Fibroblast of skin of scalp (primary cell): Measurements from ENCODE around the gene PNPLA7.

ENCODE experiments used
- DNase-seq: peaks from one replicate; pipeline ENCODE4 v3.0.0-alpha.2; 2013

PNPLA7 gene

GRCh38 chr9:137447722-137448601 lies 102.2 kb downstream of the PNPLA7 start:
- DNase-seq: no peak

- peak; percentile 60 for DNase-seq
These were observed 103.2 kb downstream of the PNPLA7 start for GRCh38 chr9:137446851-137447471.

GRCh38 chr9:137445930-137446431 lies 104.2 kb downstream of the PNPLA7 start:
- DNase-seq: no peak

- DNase-seq: peak; percentile 77
These were observed 104.9 kb downstream of the PNPLA7 start for GRCh38 chr9:137445275-137445807.

GRCh38 chr9:137444106-137444790 lies 106.0 kb downstream of the PNPLA7 start:
- DNase-seq: no peak

DNA sequence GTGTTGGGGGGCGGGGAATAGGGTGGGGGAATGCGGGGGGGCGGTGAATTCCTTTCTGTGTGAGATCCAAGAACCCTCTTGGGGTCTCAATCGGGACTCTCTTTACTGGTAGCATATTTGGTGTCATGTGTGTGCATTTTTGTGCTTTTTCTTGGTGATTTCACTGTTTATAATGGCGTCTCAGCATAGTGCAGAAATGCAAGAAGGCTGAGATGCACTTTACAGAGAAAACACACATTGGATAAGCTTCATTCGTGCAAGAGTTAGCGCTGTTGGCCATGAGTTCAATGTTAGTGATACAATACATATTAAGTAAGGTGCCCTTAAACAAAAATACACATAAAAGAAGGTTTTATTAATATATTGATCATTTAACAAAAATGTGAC lies 108.3 kb downstream of the PNPLA7 start:
- no peak for DNase-seq

GRCh38 chr9:137441289-137441934 lies 108.8 kb downstream of the PNPLA7 start, which contains the start of gene ENTPD8:
Gene ENTPD8 (minus strand): TSS chr9:137441357. CDS start chr9:137438285, 3,072 bp downstream.
- no peak for DNase-seq

DNA sequence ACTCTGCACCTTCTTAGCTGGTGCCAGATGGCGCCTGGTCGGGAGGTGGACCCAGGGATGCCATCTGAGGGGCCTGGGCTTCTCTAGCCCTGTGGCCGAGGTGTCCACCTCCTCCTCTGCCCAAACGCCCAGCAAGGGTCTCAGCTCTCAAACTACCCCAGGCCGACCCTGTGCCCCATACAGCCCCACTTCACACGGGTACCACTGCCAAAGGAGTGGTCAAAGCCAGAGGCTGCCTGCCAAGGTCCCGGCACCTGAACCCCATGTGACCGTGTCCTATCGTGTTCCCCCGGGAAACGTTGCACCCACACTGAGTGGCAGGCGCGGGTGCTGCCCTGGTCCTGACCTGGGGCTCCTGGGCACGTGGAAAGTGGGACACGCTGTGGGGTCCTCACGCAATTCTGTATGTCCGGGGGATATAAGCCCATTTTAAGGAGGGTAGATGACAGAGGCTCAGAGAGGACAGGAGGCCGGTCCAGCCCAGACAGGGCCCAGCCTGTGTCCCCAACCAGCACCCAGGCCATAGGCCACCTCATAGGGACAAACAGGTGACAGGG lies 111.0 kb downstream of the PNPLA7 start:
- no peak for DNase-seq

GRCh38 chr9:137438591-137439157 lies 111.5 kb downstream of the PNPLA7 start:
- no peak for DNase-seq

DNA sequence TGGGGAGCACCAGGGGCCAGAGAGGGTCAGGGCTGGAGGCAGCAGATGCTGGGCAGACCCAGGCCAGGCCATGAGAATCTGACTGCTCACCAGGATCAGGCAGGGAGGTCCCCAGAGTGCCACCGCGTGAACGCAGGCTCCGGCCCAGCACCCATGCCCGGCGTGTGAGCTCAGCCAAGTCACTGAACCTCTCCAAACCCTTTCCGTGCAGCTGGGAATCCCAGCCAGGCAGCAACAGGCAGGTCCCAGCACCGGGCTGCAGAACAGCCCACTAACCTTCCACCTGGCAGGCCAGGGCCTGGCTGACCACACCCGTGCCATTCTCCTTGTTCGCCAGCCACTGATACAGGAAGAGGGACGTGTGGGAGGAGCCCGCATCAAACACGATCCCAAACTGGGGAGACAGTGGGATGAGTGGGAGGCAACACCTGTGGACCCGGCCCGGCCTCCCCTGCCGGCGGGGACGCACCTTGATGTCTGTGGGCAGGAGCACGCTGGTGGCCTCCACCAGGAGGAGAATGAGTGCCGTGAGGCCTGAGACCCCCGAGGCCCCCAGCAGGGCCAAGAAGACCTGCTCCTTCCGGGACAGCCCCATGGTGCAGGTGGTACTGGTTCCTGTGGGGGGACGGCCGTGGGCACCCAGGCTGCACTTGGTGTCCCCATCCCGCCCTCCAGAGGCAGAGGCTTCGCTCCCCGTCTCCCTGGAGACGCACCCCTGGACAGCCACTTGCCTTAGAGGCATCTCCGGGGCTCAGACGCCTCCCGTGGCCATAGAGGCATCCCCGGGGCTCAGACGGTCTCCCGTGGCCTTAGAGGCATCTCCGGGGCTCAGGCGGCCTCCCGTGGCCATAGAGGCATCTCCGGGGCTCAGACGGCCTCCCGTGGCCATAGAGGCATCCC lies 112.3 kb downstream of the PNPLA7 start:
- DNase-seq: no peak

- no peak for DNase-seq
These were observed 113.2 kb downstream of the PNPLA7 start for GRCh38 chr9:137436761-137437600.

DNA sequence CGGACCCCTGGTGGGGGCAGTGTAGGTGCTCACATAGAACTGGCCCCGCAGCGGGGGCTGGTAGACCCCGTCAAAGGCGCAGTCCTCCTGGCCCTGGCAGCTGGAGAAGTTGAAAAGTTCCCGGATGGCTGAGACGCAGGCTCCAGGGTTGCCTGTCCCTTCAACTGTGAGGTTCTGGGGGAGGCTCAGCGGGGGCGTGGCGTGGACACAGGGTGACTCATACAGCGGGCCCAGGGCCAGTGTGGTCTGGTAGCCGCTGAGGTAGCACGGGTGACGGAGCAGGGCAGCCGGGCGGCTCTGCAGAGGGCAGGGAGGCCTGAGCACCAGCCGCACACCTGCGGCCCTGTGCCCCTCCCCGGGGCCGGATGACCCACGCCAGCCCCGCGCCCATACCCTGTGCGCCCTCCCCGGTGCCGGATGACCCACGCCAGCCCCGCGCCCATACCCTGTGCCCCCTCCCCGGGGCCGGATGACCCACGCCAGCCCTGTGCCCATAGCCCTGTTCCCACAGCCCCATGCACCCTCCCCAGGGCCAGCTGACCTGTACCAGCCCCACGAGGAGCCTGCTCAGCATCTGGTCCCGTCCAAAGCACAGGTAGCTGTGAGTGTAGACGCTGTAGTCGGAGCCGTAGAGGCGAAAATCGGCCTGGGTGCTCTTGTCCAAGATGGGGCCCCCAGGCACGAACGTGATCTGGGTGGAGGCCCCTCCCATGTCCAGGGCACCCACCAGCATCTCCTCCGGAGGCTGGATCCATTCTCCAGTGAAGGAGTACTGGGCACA lies 114.0 kb downstream of the PNPLA7 start:
- DNase-seq: no peak

GRCh38 chr9:137435381-137435891 lies 114.8 kb downstream of the PNPLA7 start:
- no peak for DNase-seq

DNA sequence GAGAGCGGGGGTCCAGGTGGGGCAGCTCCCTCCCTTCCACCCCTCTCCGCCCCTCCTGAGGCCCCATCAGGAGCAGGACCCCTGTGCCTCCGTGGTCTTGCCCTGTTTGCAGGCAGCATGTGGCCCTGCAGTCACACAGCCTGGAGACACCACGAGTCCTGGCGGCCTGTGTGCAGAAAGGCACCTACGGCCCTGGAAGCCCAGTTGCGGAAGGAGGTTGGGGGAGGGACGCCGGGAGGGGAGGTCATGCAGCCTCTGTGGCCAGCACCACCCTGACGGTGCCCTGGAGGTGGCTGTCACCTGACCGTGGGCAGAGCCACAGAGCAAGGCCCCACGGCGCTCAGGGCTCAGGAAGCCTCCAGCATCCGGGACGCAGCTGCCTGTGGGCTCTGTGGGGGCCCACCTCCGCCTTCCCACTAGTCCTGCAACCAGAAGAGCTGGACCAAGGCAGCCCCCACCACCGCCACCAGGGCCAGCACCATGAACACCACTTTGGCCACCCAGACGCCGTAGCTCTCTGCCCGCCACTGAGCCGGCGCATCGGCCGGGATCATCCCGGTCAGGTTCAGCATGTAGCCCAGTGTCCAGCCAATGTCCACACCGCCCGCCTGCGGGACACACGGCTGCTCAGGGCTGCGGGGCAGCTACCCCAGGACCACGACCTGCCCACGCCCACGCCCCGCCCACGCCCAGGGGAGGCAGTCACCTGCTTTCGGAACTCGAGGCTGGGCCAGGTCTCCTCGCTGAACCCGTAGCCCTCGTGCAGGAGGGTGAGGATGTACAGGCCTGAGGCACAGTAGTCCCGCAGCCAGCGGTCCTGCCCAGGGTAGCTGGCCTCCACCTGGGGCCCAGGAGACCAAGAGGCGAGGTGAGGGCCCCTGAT lies 115.5 kb downstream of the PNPLA7 start:
- DNase-seq: no peak

- no peak for DNase-seq
These were observed 116.2 kb downstream of the PNPLA7 start for GRCh38 chr9:137433916-137434431.

DNA sequence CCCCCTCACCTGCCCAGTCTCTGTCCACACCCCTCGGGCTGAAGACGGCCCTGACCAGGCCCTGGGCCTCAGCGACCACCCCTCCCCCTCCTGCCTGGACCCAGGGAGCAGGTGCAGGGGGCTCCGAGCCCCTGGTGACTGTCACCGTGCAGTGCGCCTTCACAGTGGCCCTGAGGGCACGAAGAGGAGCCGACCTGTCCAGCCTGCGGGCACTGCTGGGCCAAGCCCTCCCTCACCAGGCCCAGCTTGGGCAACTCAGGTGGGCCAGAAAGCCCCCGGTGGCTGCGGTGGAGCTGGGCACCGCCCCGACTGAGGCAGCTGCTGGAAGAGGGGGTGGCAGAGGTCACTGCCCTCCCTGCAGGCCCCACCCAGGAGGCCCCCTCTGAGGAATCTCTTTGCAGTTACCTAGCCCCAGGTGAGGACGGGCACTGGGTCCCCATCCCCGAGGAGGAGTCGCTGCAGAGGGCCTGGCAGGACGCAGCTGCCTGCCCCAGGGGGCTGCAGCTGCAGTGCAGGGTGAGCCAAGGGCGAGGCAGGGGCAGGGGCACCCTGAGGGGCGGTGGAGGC lies 116.8 kb downstream of the PNPLA7 start:
- no peak for DNase-seq
